ENCODE results near the gene PTPRZ1.

DNA sequence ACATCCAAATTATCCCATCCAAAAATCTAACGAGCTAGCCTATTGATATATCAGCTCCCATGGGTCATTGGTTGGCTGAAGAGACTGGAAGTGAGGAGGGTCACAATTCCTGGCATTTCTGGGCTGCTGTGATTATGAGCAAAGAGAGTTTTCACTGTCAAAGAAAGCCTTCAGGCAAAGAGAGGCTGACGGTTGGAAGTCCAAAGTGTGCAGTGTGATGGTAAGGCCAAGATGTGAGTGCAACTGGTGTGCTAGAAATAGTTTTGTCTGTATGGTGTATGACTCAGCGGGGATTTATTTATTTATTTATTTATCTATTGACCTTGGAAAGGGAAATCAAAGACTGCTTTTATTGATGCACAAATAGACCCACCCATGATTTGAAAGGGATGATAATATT lies 196.0 kb downstream of the PTPRZ1 start:
- TF ChIP-seq, protein P1, sequence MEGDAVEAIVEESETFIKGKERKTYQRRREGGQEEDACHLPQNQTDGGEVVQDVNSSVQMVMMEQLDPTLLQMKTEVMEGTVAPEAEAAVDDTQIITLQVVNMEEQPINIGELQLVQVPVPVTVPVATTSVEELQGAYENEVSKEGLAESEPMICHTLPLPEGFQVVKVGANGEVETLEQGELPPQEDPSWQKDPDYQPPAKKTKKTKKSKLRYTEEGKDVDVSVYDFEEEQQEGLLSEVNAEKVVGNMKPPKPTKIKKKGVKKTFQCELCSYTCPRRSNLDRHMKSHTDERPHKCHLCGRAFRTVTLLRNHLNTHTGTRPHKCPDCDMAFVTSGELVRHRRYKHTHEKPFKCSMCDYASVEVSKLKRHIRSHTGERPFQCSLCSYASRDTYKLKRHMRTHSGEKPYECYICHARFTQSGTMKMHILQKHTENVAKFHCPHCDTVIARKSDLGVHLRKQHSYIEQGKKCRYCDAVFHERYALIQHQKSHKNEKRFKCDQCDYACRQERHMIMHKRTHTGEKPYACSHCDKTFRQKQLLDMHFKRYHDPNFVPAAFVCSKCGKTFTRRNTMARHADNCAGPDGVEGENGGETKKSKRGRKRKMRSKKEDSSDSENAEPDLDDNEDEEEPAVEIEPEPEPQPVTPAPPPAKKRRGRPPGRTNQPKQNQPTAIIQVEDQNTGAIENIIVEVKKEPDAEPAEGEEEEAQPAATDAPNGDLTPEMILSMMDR (conservative IDR thresholded peaks at IDR 0.05 in 1 of 2, IDR thresholded peaks at IDR 0.05 in 1 of 2; ENCODE audit: extremely low read depth in 1 of 2, insufficient read depth in 1 of 2, low read depth in 1 of 2, low read length in 2 of 2) = no peak
- no peak for TF ChIP-seq EZH2 (IDR thresholded peaks at IDR 0.05; ENCODE audit: borderline replicate concordance, low read length)

Data from mammary epithelial cell (primary cell).